GM21423 (cell line): ENCODE data around the gene CDK5R1.
A peak's percentile ranks its signal among the peaks of the same experiment; 100 is the strongest.

ENCODE experiments used
- ATAC-seq: cut with Tn5 transposase; IDR thresholded peaks from one replicate; pipeline ENCODE4 v1.9.1; 2021; ENCODE audit warnings: mild to moderate bottlenecking, moderate library complexity; ENCODE audit not compliant: unreplicated experiment

CDK5R1 gene

GRCh38 chr17:32470405-32471167 is 16.2 kb upstream of the CDK5R1 start:
- no peak for ATAC-seq

DNA sequence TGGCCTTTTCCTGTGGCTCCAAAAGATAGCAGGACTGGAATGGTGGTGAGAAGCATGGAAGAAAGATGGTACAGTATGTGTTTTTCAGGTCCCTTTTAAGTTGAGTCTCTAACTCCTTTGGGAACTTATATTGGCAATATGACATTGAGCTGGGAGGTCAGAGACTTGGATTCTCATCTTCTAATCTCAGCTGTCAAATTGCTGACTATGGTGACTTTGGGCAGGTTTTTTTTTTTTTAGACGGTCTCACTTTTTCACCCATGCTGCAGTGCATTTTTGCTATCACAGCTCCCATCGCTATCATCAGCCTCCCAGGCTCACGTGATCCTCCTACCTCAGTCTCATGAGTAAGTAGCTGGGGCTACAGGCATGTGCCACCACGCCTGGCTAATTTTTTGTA is 15.1 kb upstream of the CDK5R1 start:
- no peak for ATAC-seq

DNA sequence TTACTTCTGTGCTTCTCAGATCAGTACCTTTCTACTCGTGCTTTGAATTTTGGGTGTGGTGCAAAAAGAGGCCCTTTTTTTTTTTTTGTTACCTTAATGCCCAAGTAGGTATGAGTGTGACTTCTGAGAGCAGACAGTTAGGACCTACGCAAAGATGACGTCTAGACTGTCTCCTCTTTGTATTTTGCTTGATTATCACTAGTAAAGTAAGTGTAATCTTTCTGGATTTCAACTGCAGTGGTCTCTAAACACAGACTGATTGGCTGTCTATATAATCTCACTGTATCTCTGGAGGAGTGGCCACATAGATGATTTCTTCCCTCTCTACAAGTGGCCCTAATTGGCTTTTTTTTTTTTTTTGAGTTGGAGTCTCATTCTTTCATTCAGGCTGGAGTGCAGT is 11.5 kb upstream of the CDK5R1 start:
- no peak for ATAC-seq

- ATAC-seq, result no peak
Measured at GRCh38 chr17:32477220-32477619, 9.6 kb upstream of the CDK5R1 start.

DNA sequence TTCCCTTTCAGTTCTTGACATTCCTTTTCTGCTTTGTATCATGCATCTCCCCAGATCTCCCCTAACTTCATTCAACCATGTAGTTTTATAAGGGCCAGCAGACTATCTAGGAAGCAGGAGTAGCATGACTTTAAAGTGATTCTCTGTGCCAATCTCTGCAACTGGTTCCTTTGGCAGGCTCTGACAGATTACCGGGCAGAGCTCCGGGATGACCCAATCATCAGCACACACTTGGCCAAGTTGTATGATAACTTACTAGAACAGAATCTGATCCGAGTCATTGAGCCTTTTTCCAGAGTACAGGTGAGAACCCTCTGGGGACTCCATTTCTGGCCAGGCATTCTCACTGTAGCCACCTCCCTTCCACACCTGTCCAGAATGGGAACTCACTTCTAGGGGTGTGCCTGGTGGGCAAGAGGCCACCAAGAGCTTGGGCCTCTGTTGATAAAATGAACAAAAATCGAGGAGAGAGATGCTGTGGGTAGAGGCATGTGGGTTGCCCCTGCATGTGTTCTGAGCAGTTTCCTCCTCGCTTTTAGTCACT is 7.6 kb upstream of the CDK5R1 start:
- ATAC-seq, result no peak

- no peak for ATAC-seq
Measured at GRCh38 chr17:32481193-32481592, 5.6 kb upstream of the CDK5R1 start.

GRCh38 chr17:32482568-32483320 is 4.0 kb upstream of the CDK5R1 start:
- ATAC-seq, result no peak

DNA sequence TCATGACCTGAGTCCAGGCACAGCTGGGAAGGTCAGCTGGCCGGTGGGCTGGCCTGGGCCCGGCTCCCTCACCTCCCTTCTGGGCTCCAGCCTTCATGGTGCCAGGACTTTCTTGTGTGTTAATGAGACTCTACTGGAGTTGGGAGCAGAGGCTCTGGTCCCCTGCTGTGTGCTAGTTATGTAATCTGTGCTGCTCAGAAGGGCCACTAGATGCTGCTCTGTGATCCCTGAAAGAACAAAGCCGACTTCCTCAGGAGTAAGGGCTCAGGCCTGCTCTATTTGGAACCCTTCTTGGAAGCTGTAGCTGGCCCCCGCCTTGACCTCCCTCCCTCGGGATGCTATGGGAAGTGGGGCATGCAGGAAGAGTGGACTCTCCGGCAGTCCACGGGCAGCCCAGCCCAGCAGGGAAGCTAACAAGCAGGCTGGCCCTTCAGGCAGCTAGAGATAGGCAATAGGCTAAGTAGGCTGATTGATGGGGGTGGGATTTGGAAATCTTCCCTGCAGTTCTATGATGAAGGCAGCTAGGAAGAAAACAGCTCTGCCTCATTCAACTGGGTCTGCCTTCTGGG is 3.3 kb upstream of the CDK5R1 start:
- no peak for ATAC-seq

DNA sequence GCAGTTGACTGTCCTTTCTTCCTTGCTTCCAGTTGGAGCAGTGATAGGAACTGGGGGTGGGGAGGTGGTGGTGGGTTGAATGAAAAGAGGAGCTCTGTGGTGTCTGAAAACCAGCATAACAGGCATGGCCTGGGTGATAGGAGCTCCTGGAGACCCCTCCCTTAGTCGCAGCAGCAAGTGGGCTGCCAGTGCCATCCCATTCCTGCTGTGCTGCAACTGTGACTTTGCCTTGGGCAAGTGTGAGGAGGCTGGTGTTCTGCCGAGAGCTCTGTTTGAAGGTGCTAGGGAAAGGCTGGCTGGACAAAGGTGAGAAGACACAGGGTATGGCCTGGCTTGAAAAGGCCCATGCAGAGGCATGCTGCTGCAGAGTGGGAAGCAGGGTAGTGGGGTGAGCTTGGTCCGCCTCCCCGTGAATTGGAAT is 2.7 kb upstream of the CDK5R1 start:
- no peak for ATAC-seq

GRCh38 chr17:32484628-32485027 is 2.2 kb upstream of the CDK5R1 start:
- ATAC-seq, result no peak

GRCh38 chr17:32485261-32486110 is 1.3 kb upstream of the CDK5R1 start:
- no peak for ATAC-seq

GRCh38 chr17:32486111-32486700 is 587 bp upstream of the CDK5R1 start:
- ATAC-seq, result peak; percentile 43

GRCh38 chr17:32487473-32488176 is 832 bp downstream of the CDK5R1 start:
- no peak for ATAC-seq

DNA sequence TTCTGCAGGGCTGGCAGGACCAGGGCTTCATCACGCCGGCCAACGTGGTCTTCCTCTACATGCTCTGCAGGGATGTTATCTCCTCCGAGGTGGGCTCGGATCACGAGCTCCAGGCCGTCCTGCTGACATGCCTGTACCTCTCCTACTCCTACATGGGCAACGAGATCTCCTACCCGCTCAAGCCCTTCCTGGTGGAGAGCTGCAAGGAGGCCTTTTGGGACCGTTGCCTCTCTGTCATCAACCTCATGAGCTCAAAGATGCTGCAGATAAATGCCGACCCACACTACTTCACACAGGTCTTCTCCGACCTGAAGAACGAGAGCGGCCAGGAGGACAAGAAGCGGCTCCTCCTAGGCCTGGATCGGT is 1.4 kb downstream of the CDK5R1 start:
- ATAC-seq, result no peak

GRCh38 chr17:32488604-32489180 is 1.9 kb downstream of the CDK5R1 start:
- ATAC-seq, result no peak

DNA sequence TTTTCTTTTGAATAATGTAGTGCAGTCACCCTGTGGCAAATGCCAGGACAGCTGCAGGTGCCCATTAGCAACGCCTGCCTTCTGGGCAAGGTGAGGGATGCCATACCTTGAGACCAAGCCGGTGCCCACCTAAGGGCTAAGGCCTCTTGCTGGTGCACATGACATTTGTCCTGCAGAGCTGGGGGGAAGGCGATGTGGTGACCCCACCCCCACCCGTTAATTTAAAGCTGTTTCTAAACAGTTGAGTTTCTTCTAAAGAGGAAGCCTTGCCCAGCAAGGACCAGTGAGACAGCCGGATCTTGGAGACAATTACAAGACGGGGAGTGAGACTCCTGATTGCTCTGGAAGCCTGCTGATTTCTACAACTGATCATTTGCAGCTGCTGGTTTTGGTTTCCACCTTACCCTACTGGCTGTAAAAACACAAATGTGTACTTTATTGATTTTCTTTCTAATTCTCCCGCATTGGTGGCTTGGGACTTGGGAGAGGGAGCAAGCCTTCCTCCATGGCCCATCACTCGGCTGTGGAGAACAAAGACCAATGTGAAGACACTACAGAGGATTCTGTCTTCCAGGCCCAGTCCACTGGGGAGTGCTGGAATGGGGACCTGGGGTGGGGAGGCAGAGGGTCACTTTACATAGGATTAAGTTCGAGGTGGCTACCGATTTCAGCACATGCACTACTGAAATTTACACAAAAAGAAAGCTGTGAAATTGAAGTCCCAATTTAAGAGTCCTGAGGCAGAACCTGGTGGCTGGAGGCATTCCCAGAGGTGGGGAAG is 2.7 kb downstream of the CDK5R1 start:
- no peak for ATAC-seq

GRCh38 chr17:32490101-32490482 is 3.3 kb downstream of the CDK5R1 start:
- ATAC-seq, result no peak

- no peak for ATAC-seq
Measured at GRCh38 chr17:32491371-32492263, 4.8 kb downstream of the CDK5R1 start.
